HepG2 (cell line): ENCODE results near the gene PPM1M. TPM values are rescaled to one million over a fixed set of nuclear protein-coding genes. Genes with fewer than 3 reads are reported as not detected.

Experiments
- ESRRA ChIP-seq: sonication (generic); formaldehyde crosslinking; IDR thresholded peaks from 2 replicates; pipeline ENCODE4 v1.5.1; 2020; ENCODE audit warnings: mild to moderate bottlenecking, low read depth, missing genetic modification reagents
- GABPB1 ChIP-seq: IDR thresholded peaks from 2 replicates; pipeline ENCODE4 v1.6.1; 2016; ENCODE audit warnings: mild to moderate bottlenecking, missing genetic modification reagents, moderate library complexity, missing compliant biosample characterization
- MAZ ChIP-seq, 2 experiments: sonication (generic) in 1 of 2; formaldehyde crosslinking in 1 of 2; IDR thresholded peaks; 2 replicates each; pipeline versions ENCODE4 v1.5.0 to v1.6.1; 2012 to 2020; ENCODE audit warnings: low read depth in 2 of 2, mild to moderate bottlenecking in 2 of 2, borderline replicate concordance in 1 of 2, improper control_type of control experiment in 1 of 2, low read length in 1 of 2, missing genetic modification reagents in 1 of 2, moderate library complexity in 1 of 2
- MYNN ChIP-seq: sonication (generic); formaldehyde crosslinking; IDR thresholded peaks from 2 replicates; pipeline ENCODE4 v1.4.0; 2020; ENCODE audit warnings: mild to moderate bottlenecking, low read depth, missing genetic modification reagents
- NONO ChIP-seq, 2 experiments: fragments of 450-650 bp in 1 of 2; sonication (generic) in 1 of 2; formaldehyde crosslinking in 1 of 2; IDR thresholded peaks in 1 of 2; conservative IDR thresholded peaks in 1 of 2; 2 replicates each; pipeline versions ENCODE4 v1.6.1 to v1.8.0; 2017 to 2022; ENCODE audit warnings: mild to moderate bottlenecking in 1 of 2, missing genetic modification reagents in 1 of 2, moderate library complexity in 1 of 2
- NRL ChIP-seq: sonication (generic); formaldehyde crosslinking; IDR thresholded peaks from 2 replicates; pipeline ENCODE4 v1.5.0; 2020; ENCODE audit warnings: missing genetic modification reagents, mild to moderate bottlenecking, moderate library complexity, borderline replicate concordance
- PLSCR1 ChIP-seq: sonication (generic); formaldehyde crosslinking; IDR thresholded peaks from 2 replicates; pipeline ENCODE4 v1.5.0; 2020; ENCODE audit warnings: missing genetic modification reagents, mild to moderate bottlenecking, borderline replicate concordance
- RELA ChIP-seq: sonication (generic); formaldehyde crosslinking; IDR thresholded peaks from 2 replicates; pipeline ENCODE4 v1.4.0; 2020; ENCODE audit warnings: missing genetic modification reagents
- SMAD3 ChIP-seq: sonication (generic); formaldehyde crosslinking; IDR thresholded peaks from 2 replicates; pipeline ENCODE4 v1.4.0; 2020; ENCODE audit warnings: missing genetic modification reagents
- SNAPC2 ChIP-seq: sonication (generic); formaldehyde crosslinking; IDR thresholded peaks from 2 replicates; pipeline ENCODE4 v1.8.1; 2022; ENCODE audit warnings: mild to moderate bottlenecking, missing genetic modification reagents
- ZC3H13 ChIP-seq: sonication (generic); formaldehyde crosslinking; IDR thresholded peaks from 2 replicates; pipeline ENCODE4 v1.8.1; 2023; ENCODE audit warnings: mild to moderate bottlenecking, missing genetic modification reagents, moderate library complexity
- ZNF263 ChIP-seq: sonication (generic); formaldehyde crosslinking; IDR thresholded peaks from 2 replicates; pipeline ENCODE4 v1.4.0; 2020; ENCODE audit warnings: missing genetic modification reagents
- ZNF441 ChIP-seq: sonication (generic); formaldehyde crosslinking; IDR thresholded peaks from 2 replicates; pipeline ENCODE4 v1.7.0; 2021; ENCODE audit warnings: missing genetic modification reagents, borderline replicate concordance
- ZNF749 ChIP-seq: sonication (generic); formaldehyde crosslinking; IDR thresholded peaks from 2 replicates; pipeline ENCODE4 v1.8.0; 2022; ENCODE audit warnings: mild to moderate bottlenecking, missing genetic modification reagents, moderate library complexity, borderline replicate concordance
- ZSCAN5A ChIP-seq: sonication (generic); formaldehyde crosslinking; IDR thresholded peaks from 2 replicates; pipeline ENCODE4 v1.8.0; 2022; ENCODE audit warnings: mild to moderate bottlenecking, missing genetic modification reagents, borderline replicate concordance
- polyA plus RNA-seq, 8 experiments: library from polyadenylated mRNA; depleted of rRNA in 3 of 8; stranded (reverse) in 7 of 8; unstranded in 1 of 8; fragments of >200 nt; fragmentation: Illumina TruSeq in 4 of 8; extraction: Trizol in 4 of 8; gene quantifications; 2 replicates each; pipeline versions ENCODE4 v1.2.1 to v1.2.3, GENCODE V29; 2011 to 2016; ENCODE audit warnings: low read depth in 4 of 8, missing spikeins in 1 of 8, mixed read lengths in 1 of 8; ENCODE audit not compliant: insufficient read depth in 1 of 8
- total RNA-seq, 5 experiments: library from RNA; depleted of rRNA; stranded (reverse); fragments of >200 nt; fragmentation: Illumina TruSeq; extraction: Trizol; gene quantifications; 2 replicates each; pipeline ENCODE4 v1.2.3, GENCODE V29; 2016; ENCODE audit warnings: low read depth in 1 of 5

Gene PPM1M
- total and polyA plus RNA-seq, 2 of the 13 experiments (the other 11 are each of a cell fraction or from before 2014, with no cell fraction given) = 2.5 to 5.9 TPM

- TF ChIP-seq SNAPC2 (CRISPR knock-in tag) (0 out of 2 replicates have a peak, but pooled peaks have one; percentile 23), ZSCAN5A (CRISPR knock-in tag) (no peak), ZNF263 (CRISPR knock-in tag) (peak; percentile 80), ZC3H13 (CRISPR knock-in tag) (peak; percentile 79), ZNF749 (CRISPR knock-in tag) (0 out of 2 replicates have a peak, but pooled peaks have one; percentile 4), SMAD3 (CRISPR knock-in tag) (no peak), PLSCR1 (CRISPR knock-in tag) (no peak), NRL (CRISPR knock-in tag) (no peak), NONO (IDR thresholded peaks at IDR 0.05) (no peak), NONO (CRISPR knock-in tag; conservative IDR thresholded peaks at IDR 0.05) (peak; percentile 18; the same call in 1 of the 2 replicates), GABPB1 (CRISPR knock-in tag) (no peak), RELA (CRISPR knock-in tag) (no peak), ZNF441 (CRISPR knock-in tag) (0 out of 2 replicates have a peak, but pooled peaks have one; percentile 11), ESRRA (CRISPR knock-in tag) (0 out of 2 replicates have a peak, but pooled peaks have one; percentile 23), MAZ (IDR thresholded peaks at IDR 0.05; ENCODE audit: borderline replicate concordance, low read depth, low read length) (no peak), MAZ (CRISPR knock-in tag; IDR thresholded peaks at IDR 0.05; ENCODE audit: low read depth) (peak; percentile 42; the same call in 1 of the 2 replicates), MYNN (no peak)
These were observed 45.3 kb downstream of the PPM1M start (continued) for GRCh38 chr3:52290596-52291507.
